Body of pancreas (tissue), 4 donors: ENCODE measurements around the gene PDZD2.
"Not testable (repeated sequence)": the region's sequence is repeated elsewhere in the genome, so short reads cannot be mapped to it uniquely, and the experiment has no call there.

ENCODE experiments used
- POLR2A ChIP-seq, 3 donors: fragments of 450-650 bp; IDR thresholded peaks; one replicate each; pipeline ENCODE4 v1.6.1; 2016; ENCODE audit warnings: antibody characterized with exemption in 3 of 3, mild to moderate bottlenecking in 2 of 3
- TF ChIP-seq, protein P1 (sequence below), 7 experiments: fragments of 450-650 bp in 4 of 7; fragments of 200-600 bp in 3 of 7; sonication (generic) in 3 of 7; IDR thresholded peaks; one replicate each; pipeline ENCODE4 v1.5.1; 2016 to 2019; ENCODE audit warnings: antibody characterized with exemption in 7 of 7

DNA sequence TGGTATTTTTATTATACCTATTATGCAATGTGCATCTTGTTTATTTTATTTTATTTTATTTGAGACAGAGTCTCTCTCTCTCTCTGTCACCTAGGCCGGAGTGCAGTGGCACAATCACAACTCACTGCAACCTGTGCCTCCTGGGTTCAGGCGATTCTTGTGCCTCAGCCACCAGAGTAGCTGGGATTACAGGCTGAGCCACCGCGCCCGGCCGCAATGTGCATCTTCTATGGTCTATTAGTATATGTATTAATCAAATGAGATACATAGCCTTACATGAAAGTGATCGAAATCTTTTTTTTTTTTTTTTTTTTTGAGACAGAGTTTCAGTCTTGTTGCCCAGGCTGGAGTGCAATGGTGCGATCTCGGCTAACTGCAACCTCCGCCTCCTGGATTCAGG lies 89.9 kb downstream of the PDZD2 start:
- TF ChIP-seq, protein P1, sequence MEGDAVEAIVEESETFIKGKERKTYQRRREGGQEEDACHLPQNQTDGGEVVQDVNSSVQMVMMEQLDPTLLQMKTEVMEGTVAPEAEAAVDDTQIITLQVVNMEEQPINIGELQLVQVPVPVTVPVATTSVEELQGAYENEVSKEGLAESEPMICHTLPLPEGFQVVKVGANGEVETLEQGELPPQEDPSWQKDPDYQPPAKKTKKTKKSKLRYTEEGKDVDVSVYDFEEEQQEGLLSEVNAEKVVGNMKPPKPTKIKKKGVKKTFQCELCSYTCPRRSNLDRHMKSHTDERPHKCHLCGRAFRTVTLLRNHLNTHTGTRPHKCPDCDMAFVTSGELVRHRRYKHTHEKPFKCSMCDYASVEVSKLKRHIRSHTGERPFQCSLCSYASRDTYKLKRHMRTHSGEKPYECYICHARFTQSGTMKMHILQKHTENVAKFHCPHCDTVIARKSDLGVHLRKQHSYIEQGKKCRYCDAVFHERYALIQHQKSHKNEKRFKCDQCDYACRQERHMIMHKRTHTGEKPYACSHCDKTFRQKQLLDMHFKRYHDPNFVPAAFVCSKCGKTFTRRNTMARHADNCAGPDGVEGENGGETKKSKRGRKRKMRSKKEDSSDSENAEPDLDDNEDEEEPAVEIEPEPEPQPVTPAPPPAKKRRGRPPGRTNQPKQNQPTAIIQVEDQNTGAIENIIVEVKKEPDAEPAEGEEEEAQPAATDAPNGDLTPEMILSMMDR (IDR thresholded peaks at IDR 0.05) = not testable (repeated sequence)
- TF ChIP-seq POLR2A (IDR thresholded peaks at IDR 0.05) = not testable (repeated sequence)
